CD4-positive, alpha-beta T cell treated with Interleukin-4 for 4 hours (primary cell): ENCODE measurements around the gene CKAP5.
A peak's percentile ranks its signal among the peaks of the same experiment; 100 is the strongest.
"Not testable (repeated sequence)": the region's sequence is repeated elsewhere in the genome, so short reads cannot be mapped to it uniquely, and the experiment has no call there.

Source experiments
- DNase-seq: peaks from one replicate; pipeline ENCODE4 v3.0.0-alpha.2; 2020

Gene CKAP5

DNA sequence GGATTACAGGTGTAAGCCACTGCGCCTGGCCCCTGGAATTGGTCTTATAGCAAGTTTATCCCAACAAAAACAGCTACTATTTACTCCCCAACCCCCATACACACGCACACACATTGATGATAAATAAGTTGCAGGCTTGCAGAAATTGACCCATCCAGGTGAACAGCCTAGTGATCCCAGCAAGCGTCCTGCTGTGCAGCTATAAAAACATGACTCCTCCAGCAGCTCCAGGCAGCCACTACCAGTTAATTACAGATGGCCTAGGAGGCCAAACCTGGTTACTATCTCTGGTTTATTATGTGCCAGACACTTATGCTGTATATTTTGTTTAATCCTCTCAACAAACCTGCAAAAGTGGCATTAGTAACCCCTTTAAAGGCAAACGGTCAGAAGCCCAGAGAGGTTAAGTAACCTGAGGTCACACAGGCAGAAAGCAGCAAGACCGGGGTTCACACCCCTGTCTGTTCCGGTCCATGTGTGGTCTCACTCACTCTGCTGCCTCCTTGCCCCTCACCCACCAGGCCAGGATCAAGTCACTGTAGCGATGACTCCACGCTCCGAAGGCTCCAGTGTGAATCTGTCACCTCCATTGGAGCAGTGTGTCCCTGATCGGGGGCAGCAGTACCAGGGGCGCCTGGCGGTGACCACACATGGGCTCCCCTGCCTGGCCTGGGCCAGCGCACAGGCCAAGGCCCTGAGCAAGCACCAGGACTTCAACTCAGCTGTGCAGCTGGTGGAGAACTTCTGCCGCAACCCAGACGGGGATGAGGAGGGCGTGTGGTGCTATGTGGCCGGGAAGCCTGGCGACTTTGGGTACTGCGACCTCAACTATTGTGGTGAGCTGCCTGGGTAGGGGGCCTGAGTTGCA lies 120.5 kb downstream of the CKAP5 start:
- DNase-seq: no peak

DNA sequence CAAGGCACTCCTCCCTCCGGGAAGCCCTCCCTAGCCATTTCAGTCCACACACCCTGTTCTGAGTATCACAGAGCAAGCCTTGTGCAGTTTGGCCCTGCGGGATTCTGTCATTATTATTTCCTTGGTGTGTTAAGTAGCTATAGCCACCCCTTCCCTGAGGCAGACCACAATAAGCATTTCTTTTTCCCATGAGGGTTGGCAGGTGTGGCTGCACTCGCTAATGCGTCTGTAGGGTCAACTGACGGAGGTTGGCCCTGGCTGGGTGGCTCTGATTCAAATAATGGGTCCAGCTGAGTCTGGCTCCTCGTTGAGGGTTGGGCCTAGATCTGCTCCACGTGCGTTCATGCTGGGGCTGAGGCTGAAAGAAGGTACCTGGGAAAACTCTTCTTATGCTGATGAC lies 122.0 kb downstream of the CKAP5 start:
- DNase-seq: no peak

DNA sequence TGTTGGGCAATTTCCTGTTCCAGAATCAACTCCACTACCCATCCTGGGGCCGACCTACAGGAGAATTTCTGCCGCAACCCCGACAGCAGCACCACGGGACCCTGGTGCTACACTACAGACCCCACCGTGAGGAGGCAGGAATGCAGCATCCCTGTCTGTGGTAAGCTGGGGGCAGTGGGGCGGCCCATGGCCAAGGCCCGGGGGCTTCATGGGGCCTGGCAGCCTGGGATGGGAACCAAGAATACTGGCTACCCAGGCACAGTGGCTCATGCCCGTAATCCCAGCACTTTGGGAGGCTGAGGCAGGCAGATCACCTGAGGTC lies 122.8 kb downstream of the CKAP5 start:
- no peak for DNase-seq

DNA sequence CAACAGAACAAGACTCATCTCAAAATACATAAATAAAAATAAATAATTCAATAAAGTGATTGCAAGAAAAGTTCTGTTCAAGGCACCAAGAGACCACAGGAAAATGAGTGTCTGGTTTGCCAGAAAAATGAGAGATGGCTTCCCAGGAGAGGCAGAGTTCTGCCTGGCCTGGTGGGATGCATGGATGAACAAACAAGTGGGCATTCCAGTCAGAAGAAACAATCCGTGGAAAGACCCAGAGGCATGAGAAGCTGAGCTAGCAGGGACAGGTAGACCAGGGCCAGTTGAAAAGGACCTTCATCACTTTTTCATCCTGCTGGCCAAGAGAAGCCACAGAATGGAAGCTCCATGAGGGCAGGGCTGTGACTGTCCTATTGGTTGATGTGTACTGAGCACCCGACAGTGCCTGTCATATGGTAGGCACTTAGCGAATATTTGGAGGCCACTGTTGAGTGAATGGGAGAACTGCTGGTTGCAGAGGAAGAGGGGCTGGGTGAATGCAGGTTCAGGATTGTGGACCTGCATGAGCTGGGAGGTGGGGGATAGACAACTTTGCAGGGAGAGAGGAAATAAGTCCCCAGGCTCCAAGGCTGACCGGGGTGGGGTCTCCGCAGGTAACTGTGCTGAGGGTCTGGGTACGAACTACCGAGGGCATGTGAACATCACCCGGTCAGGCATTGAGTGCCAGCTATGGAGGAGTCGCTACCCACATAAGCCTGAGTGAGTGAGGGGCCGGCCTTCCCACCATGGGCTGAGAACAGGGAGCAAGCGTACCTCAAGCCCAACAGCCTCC lies 123.3 kb downstream of the CKAP5 start:
- no peak for DNase-seq

DNA sequence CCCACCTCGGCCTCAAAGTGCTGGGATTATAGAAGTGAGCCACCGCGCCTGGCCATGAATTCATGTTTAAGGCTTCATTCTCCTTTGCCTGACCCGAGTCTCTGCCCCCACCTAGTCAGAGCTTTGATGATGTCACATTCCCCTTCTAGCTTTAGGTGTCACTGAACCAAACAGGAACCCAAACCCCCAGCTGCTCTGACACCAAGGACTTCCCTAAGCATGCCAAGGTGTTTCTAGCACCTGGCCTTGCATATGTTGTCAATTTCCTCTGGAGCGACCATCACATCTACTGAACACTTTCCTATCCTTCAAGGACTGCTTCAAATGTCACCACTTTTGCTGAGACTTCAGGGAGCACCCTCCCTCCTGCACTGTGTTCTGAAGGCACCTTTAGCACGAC lies 124.8 kb downstream of the CKAP5 start:
- DNase-seq: no peak

DNA sequence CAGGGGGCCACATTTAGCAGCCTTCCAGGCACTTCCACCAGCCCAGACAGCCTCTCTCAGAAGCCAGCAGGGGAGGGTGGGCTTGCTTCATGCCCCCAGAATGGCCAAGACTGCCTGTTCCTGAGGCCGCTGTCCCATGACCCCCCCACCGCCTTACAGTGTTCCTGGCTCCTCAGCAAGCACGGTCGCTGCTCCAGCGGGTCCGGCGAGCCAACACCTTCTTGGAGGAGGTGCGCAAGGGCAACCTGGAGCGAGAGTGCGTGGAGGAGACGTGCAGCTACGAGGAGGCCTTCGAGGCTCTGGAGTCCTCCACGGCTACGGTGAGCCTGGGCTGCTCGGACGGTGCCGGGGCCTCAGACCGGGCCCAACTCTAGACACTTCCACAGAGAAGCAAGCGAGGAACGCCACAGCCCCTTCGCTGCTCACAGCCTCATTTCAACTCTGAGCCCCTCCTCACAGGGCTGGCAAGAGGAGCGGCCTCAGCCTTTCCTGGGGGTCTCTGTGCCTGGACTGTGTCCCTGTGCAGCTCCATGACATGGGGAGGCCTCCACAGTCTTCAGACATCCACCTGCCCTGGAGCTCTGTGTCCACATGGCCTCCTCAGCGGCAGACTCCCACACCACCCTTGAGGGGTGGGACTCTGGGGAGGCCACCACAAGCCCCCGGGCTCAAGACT lies 126.4 kb downstream of the CKAP5 start:
- DNase-seq: no peak

DNA sequence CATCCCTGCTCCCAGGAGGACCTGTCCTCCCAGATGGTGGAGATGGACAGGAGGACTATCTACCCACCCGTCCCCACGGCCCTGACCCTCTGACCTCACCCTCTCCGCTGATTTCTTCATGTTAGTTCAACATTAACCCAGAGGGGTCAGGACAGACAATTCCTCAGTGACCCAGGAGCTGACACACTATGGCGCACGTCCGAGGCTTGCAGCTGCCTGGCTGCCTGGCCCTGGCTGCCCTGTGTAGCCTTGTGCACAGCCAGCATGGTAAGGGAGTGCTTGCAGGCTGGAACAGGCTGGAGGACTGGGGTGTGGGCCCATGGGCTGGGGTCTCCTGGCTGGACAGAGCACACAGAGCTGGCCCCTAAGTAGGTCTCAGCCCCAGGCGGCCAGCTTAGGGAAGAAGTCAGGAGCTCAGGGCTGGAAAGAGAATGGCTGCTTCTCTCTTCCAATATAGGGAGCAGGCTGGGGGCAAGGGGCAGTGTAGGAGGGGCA lies 127.0 kb downstream of the CKAP5 start, which contains the start of gene F2:
TSS of gene F2 (plus strand) at position 166 of the 495 bp plus-strand sequence. CDS start at position 189, 23 bp downstream.
- DNase-seq: no peak

DNA sequence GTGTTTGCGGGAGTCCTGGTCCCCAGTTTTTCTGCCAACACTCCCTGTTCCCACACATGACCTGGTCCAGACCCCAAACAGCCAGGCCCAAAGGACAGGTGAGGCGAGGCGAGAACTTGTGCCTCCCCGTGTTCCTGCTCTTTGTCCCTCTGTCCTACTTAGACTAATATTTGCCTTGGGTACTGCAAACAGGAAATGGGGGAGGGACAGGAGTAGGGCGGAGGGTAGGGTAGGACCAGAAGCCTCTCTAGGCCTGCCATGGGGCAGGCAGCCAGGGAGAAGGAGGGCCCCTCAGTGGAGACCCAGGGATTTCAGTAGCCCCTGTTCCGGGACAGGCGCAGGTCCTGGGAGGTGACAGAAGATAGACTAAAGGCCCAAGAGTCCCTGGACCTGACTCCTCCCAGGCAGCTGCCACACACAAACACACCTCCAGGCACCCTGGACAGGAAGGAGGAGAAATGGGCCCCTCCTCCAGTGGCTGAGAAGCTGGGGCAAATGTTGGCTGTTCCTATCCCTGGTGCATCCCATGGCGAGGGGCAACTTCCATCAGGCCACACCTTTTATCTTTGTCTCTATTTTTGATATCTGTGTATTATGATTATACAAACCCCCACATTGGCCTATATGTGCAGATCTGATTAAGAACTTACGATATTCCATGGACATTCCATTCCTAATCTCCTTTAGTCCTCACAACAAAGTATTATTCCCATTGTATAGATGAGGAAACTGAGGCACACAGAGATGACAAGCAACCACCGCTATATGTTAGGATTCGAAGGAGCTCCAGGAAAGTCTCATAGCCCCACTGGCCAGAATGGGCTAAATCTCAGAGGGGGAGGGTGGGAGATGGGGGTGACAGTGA lies 127.7 kb downstream of the CKAP5 start:
- DNase-seq: no peak

DNA sequence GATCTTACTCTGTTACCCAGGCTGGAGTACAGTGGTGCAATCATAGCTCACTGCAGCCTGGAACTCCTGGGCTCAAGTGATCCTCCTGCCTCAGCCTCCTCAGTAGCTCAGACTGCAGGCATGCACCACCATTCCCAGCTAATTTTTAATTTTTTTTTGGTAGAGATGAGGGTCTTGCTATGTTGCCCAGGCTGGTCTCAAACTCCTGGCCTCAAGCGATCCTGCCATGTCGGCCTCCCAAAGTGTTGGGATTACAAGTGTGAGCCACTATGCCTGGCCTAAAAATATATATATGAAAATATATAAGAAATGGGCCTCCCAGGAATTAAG lies 128.3 kb downstream of the CKAP5 start:
- not testable (repeated sequence) for DNase-seq

DNA sequence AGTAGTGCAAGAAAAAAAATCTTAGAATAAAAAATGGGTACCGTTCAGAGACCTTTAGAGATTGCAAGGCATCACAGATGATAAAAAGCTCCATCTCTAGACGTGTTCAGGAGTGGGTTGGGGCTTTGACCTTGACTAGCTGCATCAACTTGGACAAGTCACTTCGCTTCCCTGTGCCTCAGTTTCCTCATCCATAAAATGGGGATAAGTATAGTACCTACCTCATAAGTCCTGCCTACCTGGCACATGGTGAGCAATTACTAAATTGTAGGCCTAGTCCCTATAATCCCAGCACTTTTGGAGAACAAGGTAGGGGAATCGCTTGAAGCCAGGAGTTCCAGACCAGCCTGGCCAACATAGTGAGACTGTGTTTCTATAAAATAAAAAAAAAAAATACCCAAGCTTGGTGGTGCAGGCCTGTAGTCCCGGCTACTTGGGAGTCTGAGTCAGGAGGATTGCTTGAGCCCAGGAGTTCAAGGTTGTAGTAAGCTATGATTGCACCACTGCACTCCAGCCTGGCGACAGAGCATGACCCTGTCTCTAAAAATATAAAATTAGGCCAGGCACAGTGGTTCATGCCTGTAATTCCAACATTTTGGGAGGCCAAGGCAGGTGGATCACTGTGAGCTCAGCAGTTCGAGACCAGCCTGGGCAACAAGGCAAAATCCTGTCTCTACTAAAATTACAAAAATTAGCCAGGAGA lies 133.1 kb downstream of the CKAP5 start:
- no peak for DNase-seq

DNA sequence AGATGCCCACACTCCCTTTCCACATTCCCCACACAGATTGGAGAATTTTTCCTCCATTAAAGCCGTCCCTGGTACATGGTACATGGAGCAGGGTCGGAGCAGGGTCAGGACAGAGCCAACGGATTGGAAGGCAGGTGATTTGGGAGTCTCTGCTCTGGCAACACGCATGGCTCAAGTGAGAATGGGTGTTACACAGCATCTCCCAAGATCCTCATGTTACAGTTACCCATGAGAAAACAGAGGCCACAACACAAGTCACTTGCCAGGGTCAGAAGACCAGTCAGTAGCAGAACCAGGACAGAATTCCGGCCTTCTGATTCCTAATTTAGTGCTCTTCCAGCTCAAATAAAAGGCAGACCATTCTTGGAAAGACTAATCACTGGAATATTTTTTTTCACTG lies 134.8 kb downstream of the CKAP5 start:
- DNase-seq: no peak

DNA sequence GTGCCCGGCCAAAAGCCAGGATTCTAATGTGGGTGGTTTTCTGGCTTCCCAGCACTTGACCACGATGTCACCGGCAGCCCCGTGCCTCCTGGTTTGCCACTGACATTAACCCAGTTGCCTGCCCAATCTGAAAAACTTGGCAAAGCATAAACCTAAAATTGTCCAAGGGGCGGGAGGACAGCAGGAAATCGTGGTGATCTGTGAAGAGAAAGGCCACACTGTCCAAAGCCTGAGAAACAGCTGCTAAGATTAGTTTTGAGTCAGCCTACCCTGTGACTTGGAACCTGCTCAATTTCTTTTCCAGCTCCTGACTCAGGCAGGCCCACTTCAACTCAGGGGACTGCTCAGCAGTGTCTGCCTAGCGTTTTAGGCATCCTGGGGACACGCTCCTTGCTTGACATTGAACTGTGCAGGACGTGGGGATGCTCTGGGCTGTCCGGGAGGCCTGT lies 135.2 kb downstream of the CKAP5 start:
- DNase-seq: no peak

DNA sequence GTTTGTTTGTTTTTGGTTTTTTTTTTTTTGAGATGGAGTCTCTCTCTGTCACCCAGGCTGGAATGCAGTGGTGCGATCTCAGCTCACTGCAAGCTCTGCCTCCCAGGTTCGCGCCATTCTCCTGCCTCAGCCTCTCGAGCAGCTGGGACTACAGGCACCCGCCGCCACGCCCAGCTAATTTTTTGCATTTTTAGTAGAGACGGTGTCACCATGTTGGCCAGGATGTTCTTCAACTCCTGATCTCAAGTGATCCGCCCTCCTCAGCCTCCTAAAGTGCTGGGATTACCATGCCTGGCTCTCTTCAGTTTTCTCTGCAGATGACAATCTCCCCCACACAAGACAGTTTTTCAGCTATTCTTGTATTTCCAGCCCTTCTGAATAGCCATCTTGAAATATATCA lies 136.7 kb downstream of the CKAP5 start:
- not testable (repeated sequence) for DNase-seq

DNA sequence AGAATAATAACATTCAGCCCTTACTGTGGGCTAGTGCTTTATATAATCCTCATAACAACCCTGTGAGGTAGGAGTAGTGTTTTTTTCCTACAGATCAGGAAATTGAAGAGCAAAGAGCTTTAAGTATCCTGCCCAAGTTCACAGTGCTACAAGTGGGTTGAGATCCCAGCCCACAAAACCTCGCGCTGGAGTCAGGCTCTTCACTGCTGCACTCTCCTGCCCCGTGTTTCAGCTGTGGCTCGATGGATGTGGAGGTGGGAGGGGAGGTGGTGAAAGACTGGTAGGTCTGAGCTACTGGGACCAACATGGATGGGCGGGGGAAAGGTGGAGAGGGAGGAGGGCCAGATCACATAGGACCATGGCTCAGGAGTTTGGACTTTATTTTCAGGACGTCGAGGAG lies 139.2 kb downstream of the CKAP5 start:
- DNase-seq: no peak

DNA sequence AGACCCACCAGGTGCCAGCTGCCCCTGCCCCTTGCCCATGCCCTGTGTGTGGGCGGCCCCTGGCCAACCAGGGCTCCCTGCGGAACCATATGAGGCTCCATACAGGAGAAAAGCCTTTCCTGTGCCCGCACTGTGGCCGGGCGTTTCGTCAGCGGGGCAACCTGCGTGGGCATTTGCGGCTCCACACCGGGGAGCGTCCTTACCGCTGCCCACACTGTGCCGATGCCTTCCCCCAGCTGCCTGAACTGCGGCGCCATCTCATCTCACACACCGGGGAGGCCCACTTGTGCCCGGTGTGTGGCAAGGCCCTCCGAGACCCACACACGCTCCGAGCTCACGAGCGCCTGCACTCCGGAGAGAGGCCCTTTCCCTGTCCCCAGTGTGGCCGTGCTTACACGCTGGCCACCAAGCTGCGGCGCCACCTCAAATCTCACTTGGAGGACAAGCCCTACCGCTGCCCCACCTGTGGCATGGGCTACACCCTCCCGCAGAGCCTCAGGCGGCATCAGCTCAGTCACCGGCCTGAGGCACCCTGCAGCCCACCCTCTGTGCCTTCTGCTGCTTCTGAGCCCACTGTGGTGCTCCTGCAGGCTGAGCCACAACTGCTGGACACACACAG lies 140.9 kb downstream of the CKAP5 start:
- no peak for DNase-seq

DNA sequence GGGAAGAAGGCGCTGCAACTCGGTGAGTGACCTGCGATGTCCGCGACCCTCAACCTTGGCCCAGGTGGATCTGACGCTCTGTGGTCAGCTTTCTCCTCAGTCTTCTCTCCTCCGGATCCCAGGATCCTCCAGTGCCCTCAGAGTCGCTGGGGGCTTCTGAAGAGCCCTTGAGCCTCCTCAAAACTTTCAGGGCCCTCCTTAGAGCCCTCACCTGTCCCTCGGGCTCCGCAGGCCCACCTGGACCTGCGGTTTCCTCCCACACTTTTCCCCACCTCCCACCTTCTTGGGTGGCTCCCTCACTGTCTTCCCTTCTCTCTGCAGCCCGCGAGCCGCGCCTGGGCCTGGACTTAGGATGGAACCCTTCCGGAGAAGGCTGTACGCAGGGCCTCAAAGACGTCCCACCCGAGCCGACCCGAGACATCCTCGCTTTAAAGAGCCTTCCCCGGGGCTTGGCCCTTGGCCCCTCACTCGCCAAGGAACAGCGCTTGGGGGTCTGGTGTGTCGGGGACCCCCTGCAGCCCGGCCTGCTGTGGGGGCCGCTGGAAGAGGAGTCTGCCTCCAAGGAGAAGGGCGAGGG lies 144.9 kb downstream of the CKAP5 start:
- no peak for DNase-seq

DNA sequence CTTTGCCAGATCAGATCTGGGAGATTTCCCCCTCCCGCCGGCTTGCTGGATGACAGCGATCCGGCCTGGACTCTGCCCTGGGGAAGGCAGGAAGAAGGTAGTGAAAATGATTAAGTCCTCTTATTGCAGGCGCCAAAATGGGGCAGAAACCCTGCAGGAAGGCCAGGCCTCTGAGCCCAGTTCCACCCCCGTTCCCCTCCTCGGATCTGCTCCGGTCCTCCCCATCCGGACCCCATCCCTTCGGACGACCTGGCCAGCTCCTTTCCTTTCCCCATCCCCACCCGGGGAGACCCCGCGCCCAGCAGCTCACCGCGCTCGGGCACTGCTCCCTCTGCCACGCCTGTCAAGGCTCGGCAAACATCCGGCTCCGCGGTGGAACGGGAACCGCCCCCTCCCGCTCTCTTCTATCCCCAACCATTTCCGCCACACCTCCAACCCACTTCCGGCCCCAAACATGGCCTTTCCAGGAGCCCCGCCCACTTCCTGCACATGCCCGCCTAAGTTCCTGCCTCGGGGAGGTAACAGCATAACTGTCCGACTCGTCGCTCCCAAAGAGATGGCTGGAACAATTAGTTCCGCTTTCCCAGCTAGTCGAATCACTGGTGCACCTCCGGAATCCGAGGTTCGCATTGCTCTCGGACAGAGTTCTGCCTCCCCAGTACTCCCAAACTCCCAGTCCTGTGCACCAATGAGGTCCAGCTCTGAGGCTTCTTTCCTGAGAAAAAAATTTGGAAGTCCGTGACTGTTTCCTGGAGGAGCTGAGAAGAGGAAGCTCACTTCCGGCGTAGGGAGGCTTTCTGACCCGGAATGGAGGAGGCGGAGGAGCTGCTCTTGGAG lies 145.6 kb downstream of the CKAP5 start, which contains the start of the genes ARHGAP1 and ZNF408:
TSS of gene ARHGAP1 (minus strand) at position 379 of the 837 bp plus-strand sequence. CDS start 4,512 bp downstream, outside the sequence.
TSS of gene ZNF408 (plus strand) at position 791 of the 837 bp plus-strand sequence. CDS start at position 808, 17 bp downstream.
- peak; percentile 99 for DNase-seq

DNA sequence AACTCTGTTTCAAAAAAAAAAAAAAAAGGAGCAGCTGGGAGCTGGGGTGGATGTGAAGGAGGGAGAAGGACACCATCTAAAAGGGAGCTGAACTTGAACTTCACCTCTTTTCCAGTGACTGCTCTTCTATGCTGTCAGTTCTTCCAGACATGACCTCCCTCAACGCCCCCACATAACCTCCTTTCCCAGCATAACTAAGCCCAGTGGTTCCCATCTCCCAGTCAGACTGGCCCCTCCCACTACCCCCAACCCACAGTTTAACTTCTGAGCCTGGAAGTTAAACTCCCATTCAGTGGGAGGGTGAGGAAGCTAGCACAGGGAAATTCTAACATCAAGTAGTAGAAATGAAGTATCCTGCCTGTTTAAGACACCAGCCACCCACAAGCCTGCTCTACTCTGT lies 147.5 kb downstream of the CKAP5 start:
- DNase-seq: no peak

DNA sequence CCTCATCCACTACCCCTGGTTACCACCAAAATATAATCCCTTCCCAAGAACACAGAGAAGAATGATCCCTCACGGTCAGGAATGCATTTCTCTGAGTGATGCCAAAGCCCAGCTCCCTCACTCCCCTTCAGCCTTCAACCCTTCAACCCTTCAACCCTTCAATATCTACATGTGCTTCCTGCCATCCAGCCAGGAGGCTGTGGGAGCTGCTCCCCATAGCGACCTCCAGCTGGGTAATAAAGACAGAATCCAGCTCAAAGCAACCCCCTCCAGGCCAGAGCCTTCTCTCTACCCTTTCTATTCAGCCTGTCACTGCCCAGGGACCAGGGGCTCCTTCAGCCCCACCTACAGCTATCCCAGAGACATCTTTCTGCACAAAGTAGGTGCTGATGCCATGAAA lies 148.4 kb downstream of the CKAP5 start:
- DNase-seq: no peak

DNA sequence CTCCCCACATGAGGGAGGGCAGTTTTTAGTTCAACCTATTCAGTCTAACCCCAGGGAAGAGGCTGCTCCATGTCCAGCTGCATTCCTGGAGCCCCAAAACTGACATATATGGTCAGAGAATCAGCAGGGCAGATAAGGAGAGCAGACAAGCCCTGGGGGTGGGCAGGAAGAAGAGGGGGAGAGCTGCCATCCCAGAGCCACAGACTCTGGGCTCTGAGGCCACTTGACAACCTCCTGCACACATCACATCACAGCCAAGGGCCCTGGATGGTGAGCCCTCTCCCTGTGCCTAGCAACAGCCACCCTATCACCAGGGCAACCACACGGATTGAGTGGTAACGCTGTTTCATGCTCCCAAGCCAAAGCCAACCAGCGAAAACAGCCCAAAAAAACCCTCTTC lies 148.8 kb downstream of the CKAP5 start:
- no peak for DNase-seq
